22Rv1 (cell line): ENCODE data around the gene ZNF613.

Source experiments
- H3K27ac ChIP-seq: fragments of 450-650 bp; 2 replicates; pipeline ENCODE4 v1.5.1; 2017
- ZFX ChIP-seq: fragments of 450-650 bp; IDR thresholded peaks from 2 replicates; pipeline ENCODE4 v1.6.1; 2017; ENCODE audit warnings: antibody characterized with exemption, borderline replicate concordance
- TF ChIP-seq, protein P1 (sequence below): fragments of 450-650 bp; IDR thresholded peaks from 2 replicates; pipeline ENCODE4 v1.5.1; 2017; ENCODE audit warnings: mild to moderate bottlenecking

Gene ZNF613

DNA sequence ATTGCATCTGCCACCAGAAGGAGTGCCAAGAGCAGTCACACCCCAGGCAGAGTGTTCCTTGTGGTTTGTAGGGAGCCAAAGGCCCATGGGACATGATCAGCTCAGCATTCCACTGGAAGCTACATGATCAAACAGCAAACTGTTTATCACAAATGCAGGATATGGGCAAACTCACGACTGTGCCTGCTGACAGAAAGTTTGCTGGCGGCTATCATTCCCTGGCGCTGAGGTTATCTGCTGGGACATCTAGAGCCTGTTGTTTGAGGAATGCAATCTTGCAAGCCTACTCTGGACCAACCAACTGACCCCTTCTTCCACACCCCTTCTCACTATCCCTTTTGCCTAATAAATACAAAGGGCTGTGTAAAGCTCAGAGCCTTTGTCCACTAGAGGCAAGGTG, 7.7 kb upstream of the ZNF613 start:
- no peak overlapping the region for H3K27ac ChIP-seq
- TF ChIP-seq ZFX = no peak
- TF ChIP-seq, protein P1, sequence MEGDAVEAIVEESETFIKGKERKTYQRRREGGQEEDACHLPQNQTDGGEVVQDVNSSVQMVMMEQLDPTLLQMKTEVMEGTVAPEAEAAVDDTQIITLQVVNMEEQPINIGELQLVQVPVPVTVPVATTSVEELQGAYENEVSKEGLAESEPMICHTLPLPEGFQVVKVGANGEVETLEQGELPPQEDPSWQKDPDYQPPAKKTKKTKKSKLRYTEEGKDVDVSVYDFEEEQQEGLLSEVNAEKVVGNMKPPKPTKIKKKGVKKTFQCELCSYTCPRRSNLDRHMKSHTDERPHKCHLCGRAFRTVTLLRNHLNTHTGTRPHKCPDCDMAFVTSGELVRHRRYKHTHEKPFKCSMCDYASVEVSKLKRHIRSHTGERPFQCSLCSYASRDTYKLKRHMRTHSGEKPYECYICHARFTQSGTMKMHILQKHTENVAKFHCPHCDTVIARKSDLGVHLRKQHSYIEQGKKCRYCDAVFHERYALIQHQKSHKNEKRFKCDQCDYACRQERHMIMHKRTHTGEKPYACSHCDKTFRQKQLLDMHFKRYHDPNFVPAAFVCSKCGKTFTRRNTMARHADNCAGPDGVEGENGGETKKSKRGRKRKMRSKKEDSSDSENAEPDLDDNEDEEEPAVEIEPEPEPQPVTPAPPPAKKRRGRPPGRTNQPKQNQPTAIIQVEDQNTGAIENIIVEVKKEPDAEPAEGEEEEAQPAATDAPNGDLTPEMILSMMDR = no peak

DNA sequence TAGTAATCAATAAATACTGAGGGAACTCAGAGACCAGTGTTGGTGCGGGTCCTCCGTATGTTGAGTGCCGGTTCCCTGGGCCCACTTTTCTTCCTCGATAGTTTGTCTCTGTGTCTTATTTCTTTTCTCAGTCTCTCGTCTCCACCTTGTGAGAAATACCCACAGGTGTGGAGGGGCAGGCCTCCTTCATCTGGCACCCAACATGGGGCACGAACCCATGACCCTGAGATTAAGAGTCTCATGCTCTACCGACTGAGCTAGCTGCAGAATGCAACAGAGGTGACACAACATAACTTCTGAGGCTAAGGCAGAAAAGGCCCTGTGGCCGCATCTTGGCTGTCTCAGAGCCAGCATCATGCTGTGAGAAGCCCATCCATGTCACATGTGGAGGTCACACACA, 5.3 kb upstream of the ZNF613 start:
- no peak overlapping the region for H3K27ac ChIP-seq
- no peak for TF ChIP-seq ZFX
- TF ChIP-seq, protein P1 = no peak

DNA sequence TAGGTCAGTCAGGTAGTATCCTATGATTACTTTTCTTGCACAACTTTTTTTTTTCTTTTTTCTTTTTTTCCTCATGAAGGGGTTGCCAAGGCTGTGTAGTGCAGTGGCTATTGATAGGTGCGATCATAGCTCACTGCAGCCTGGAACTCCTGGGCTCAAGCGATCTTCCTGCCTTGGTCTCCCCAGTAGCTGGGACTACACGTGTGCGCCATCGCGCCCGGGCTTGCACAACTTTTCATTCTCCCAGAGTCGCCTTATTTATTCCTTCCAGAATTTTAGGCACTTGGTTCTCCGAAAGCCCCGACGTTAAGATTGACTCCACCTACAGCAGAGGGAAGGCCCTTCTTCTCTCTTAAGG, 867 bp upstream of the ZNF613 start:
- H3K27ac ChIP-seq = peak overlapping the region; percentile 81
- TF ChIP-seq, protein P1 = no peak
- no peak for TF ChIP-seq ZFX

DNA sequence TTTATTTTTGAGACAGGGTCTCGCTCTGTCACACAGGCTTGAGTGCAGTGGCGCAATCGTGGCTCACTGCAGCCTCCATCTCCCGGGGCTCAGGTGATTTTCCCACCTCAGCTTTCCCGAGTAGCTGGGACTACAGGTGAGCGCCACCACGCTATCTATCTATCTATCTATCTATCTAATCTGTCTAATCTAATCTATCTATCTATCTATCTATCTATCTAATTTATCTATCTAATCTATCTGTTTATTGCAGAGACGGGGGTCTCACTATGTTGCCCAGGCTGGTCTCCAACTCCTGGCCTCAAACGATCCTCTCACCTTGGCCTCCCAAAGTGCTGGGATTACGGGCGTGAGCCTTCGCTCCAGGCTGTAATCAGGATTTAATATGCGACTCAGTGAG, 587 bp downstream of the ZNF613 start:
- H3K27ac ChIP-seq = peak overlapping the region; percentile 81; the same call in 1 of the 2 replicates
- TF ChIP-seq, protein P1 = no peak
- no peak for TF ChIP-seq ZFX

DNA sequence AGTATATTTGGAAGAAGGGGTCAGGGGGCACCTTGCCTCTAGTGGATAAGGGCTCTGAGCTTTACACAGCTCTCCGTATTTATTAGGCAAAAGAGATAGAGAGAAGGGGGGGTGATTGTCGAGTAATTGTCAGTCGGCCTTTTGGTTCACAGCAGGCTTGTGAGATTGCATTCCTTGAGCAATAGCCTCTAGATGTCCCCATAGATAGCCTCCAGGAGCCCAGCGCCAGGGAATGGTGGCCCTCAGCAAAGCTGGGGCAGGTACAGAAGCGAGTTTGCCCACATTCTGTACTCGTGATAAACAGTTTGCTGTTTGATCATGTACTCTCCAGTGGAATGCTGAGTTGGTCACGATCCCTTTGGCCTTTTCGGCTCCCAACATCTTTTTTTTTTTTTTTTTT, 4.6 kb downstream of the ZNF613 start:
- TF ChIP-seq ZFX = no peak
- TF ChIP-seq, protein P1 = no peak

DNA sequence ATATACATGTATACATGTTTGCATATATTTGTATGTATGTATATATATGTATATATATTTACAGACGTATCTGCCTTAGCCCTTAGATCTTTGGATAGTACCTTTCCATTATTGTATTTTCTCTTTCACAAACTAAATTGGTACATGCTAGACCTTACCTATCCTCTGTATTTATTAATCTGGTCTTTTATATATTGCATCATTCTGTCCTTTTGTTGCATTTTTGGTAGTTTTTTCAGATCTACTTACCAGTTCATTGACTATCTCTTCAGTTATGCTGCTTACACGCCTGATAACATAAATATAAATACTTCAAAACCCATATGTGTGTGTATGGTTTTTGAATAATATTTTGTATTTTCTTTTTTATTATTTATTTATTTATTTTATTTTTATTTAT, 11.7 kb downstream of the ZNF613 start:
- no peak overlapping the region for H3K27ac ChIP-seq
- TF ChIP-seq, protein P1 = no peak
- TF ChIP-seq ZFX = no peak

More for the DNA sequence above, 4.6 kb downstream of the ZNF613 start:
- H3K27ac ChIP-seq = no peak overlapping the region

DNA sequence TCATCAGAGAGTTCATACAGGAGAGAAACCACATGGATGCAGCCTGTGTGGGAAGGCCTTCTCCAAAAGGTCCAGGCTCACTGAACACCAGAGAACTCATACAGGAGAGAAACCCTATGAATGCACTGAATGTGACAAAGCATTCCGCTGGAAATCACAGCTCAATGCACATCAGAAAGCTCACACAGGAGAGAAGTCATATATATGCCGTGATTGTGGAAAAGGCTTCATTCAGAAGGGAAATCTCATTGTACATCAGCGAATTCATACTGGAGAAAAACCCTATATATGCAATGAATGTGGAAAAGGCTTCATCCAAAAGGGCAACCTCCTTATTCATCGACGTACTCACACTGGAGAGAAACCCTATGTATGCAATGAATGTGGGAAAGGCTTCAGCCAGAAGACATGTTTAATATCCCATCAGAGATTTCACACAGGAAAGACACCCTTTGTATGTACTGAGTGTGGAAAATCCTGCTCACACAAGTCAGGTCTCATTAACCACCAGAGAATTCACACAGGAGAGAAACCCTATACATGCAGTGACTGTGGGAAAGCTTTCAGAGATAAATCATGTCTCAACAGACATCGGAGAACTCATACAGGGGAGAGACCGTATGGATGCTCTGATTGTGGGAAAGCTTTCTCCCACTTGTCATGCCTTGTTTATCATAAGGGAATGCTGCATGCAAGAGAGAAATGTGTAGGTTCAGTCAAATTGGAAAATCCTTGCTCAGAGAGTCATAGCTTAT, 17.7 kb downstream of the ZNF613 start:
- no peak overlapping the region for H3K27ac ChIP-seq
- no peak for TF ChIP-seq ZFX
- TF ChIP-seq, protein P1 = no peak
